NCI-H128 (cell line): Measurements from ENCODE around the gene FYN.

Experiments
- DNase-seq: peaks from one replicate; lab custom pipeline; 2025; ENCODE audit not compliant: unreplicated experiment; lab: John Stamatoyannopoulos, UW

FYN gene

GRCh38 chr6:111713236-111713635 lies 160.0 kb downstream of the FYN start:
- no peak for DNase-seq

- no peak for DNase-seq
Measured at GRCh38 chr6:111711984-111712752, 161.1 kb downstream of the FYN start.

GRCh38 chr6:111711476-111711875 lies 161.8 kb downstream of the FYN start:
- DNase-seq, result peak; percentile 25

- DNase-seq, result no peak
Measured at GRCh38 chr6:111710911-111711310, 162.3 kb downstream of the FYN start.

GRCh38 chr6:111710439-111710838 lies 162.8 kb downstream of the FYN start:
- DNase-seq, result no peak

- peak; percentile 64 for DNase-seq
Measured at GRCh38 chr6:111709615-111710398, 163.4 kb downstream of the FYN start.

- no peak for DNase-seq
Measured at GRCh38 chr6:111709201-111709600, 164.1 kb downstream of the FYN start.

GRCh38 chr6:111707773-111708172 lies 165.5 kb downstream of the FYN start:
- no peak for DNase-seq

GRCh38 chr6:111706841-111707391 lies 166.3 kb downstream of the FYN start:
- DNase-seq, result no peak

GRCh38 chr6:111703723-111704122 lies 169.5 kb downstream of the FYN start:
- no peak for DNase-seq

GRCh38 chr6:111702268-111702667 lies 171.0 kb downstream of the FYN start:
- no peak for DNase-seq

GRCh38 chr6:111701146-111701545 lies 172.1 kb downstream of the FYN start:
- no peak for DNase-seq

GRCh38 chr6:111700135-111700690 lies 173.0 kb downstream of the FYN start:
- DNase-seq, result no peak

- DNase-seq, result no peak
Measured at GRCh38 chr6:111699123-111699522, 174.1 kb downstream of the FYN start.

GRCh38 chr6:111696814-111697213 lies 176.4 kb downstream of the FYN start:
- no peak for DNase-seq

- no peak for DNase-seq
Measured at GRCh38 chr6:111692327-111693164, 180.7 kb downstream of the FYN start.

GRCh38 chr6:111691345-111692225 lies 181.7 kb downstream of the FYN start:
- no peak for DNase-seq

GRCh38 chr6:111689946-111690345 lies 183.3 kb downstream of the FYN start:
- DNase-seq, result no peak

GRCh38 chr6:111689419-111689818 lies 183.8 kb downstream of the FYN start:
- DNase-seq, result no peak

GRCh38 chr6:111688331-111688730 lies 184.9 kb downstream of the FYN start:
- DNase-seq, result no peak
